Measurements from ENCODE around the gene MRPL23. TPM values are rescaled to one million over a fixed set of nuclear protein-coding genes. Genes with fewer than 3 reads are reported as not detected.
A peak's percentile ranks its signal among the peaks of the same experiment; 100 is the strongest.

Gene MRPL23
- total and polyA plus RNA-seq, 9 of the 15 experiments (the other 6 are each of a cell fraction or from before 2014, with no cell fraction given), result 0.44 to 109 (median 37.4) TPM

DNA sequence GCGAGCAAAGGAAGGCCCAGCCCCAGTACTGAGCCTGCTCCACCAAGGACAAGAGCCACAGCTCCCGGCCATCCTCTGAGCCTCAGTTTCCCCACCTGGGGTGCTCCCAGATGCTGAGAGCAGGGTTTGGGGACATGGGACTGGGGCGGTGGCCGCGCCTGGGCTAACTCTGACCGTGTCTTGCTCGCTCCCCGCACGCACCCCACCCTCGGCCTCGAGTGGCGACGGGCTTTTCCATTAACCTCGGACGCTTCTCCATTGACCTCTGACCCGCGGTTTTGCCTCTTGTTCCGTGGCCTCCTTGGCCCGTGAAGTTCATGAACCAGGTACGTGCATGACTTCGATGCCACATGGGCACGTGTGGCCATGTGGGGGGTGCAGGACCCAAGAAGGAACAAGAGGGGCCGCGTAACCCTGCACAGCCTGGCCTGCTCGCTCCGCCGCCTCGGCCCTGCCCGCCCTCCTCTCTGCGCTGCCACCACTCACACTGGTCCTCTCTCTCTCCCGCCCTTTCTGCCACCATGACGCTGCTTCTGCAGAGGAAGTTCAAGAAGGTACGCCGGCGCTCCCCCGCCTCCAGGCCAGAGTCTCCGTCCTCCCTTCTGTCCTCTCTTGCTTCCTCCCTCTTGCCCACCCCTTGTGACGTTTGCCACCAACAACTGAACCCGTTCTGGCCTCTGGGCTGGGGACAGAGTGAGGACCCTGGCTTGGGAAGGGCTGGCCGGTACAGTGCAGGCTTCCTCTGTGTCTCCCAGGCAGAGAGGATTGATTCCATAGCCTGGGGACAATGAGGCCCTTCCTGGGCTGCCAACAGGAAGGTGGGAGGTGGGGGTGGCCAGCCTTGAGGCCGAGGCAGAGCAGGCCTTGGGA lies 20.7 kb upstream of the MRPL23 start:
- Histone ChIP-seq H3K79me2 (ENCODE audit: control insufficient read depth, insufficient read depth, low read length) (no peaks in the 10 kb centered on the region), H3K9me3 (replicated peaks; ENCODE audit: control insufficient read depth, insufficient read depth, low read depth, low read length) (no peaks in the 10 kb centered on the region), H3K27me3 (ENCODE audit: control insufficient read depth in 2 of 2, insufficient read depth in 2 of 2, low read length in 2 of 2) (peaks cover 26 to 81% of the 10 kb centered on the region in 2 experiments; a peak in 3 of 5 replicates), H3K4me3 (no peak overlapping the region), H3K27ac (ENCODE audit: extremely low read depth, low read depth, low read length) (no peak overlapping the region), H3K36me3 (ENCODE audit: control insufficient read depth, insufficient read depth, low read length) (no peaks in the 10 kb centered on the region), H3K9me1 (ENCODE audit: control insufficient read depth, insufficient read depth, low read length) (no peaks in the 10 kb centered on the region), H3K4me2 (ENCODE audit: insufficient read depth, low read length) (no peak overlapping the region), H4K20me1 (replicated peaks; ENCODE audit: control insufficient read depth, insufficient read depth, low read length) (peaks cover 21% of the 10 kb centered on the region; the same call in 1 of the 2 replicates), H2AFZ (ENCODE audit: low read depth, low read length) (peak overlapping the region; percentile 66; the same call in 1 of the 2 replicates), H3K4me1 (replicated peaks in 1 of 2; ENCODE audit: control insufficient read depth in 2 of 2, insufficient read depth in 2 of 2, low read length in 2 of 2) (peaks cover 0 to 41% of the 10 kb centered on the region in 2 experiments; a peak in 2 of 5 replicates), H3K9ac (ENCODE audit: insufficient read depth in 1 of 2, low read depth in 2 of 2, low read length in 2 of 2) (peak overlapping the region in 1 of 2 experiments; percentile 33; a peak in 2 of 4 replicates)
- no peak for DNase-seq (ENCODE audit: extremely low read depth in 1 of 4, low spot score in 3 of 4)
- BruUV-seq (replicated peaks), result no TSS peak
- no peak for FAIRE-seq
- in situ Hi-C loops (cut with MboI) (no loop called here), intact Hi-C loops (cut with micrococcal nuclease) (no loop called here)
- no peak for ATAC-seq
- ChIA-PET POLR2A (no interaction called here), CTCF (ENCODE audit: low intra/inter-chr PET ratio) (no interaction called here)
- WGBS (ENCODE audit: insufficient coverage, low coverage, missing lambda C conversion rate), result 7% methylated on average over 22 of the region's 41 CpGs
- TF ChIP-seq ERF (CRISPR knock-in tag; IDR thresholded peaks at IDR 0.05) (no peak), MCM5 (IDR thresholded peaks at IDR 0.05; ENCODE audit: low read depth) (no peak), TAF7 (tag; IDR thresholded peaks at IDR 0.05) (no peak), ZNF143 (CRISPR knock-in tag; IDR thresholded peaks at IDR 0.05) (no peak), MLLT1 (IDR thresholded peaks at IDR 0.05) (no peak), ZNF263 (CRISPR knock-in tag; IDR thresholded peaks at IDR 0.05; ENCODE audit: borderline replicate concordance) (peak; percentile 98), BRD9 (IDR thresholded peaks at IDR 0.05; ENCODE audit: low read depth, partially characterized antibody) (no peak), PKNOX1 (IDR thresholded peaks at IDR 0.05) (no peak), EWSR1 (IDR thresholded peaks at IDR 0.05; ENCODE audit: borderline replicate concordance, low read depth, partially characterized antibody) (no peak), RFX7 (CRISPR knock-in tag; IDR thresholded peaks at IDR 0.05) (no peak), SMAD3 (CRISPR knock-in tag; conservative IDR thresholded peaks at IDR 0.05) (no peak), MAZ (CRISPR knock-in tag; conservative IDR thresholded peaks at IDR 0.05 in 1 of 2, IDR thresholded peaks at IDR 0.05 in 1 of 2) (no peak), L3MBTL2 (IDR thresholded peaks at IDR 0.05) (peak; percentile 57; the same call in 1 of the 2 replicates), ZZZ3 (IDR thresholded peaks at IDR 0.05) (no peak), TSHZ1 (CRISPR knock-in tag; IDR thresholded peaks at IDR 0.05) (no peak)
- TF ChIP-seq, protein P1, sequence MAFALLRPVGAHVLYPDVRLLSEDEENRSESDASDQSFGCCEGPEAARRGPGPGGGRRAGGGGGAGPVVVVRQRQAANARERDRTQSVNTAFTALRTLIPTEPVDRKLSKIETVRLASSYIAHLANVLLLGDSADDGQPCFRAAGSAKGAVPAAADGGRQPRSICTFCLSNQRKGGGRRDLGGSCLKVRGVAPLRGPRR (CRISPR knock-in tag; IDR thresholded peaks at IDR 0.05), result no peak

Measured in K562 (cell line).